22Rv1 (cell line): ENCODE data around the gene TRIM29.

Experiments
- CTCF ChIP-seq: fragments of 450-650 bp; IDR thresholded peaks from 2 replicates; pipeline ENCODE4 v1.5.1; 2017; ENCODE audit warnings: mild to moderate bottlenecking
- ZFX ChIP-seq: fragments of 450-650 bp; IDR thresholded peaks from 2 replicates; pipeline ENCODE4 v1.6.1; 2017; ENCODE audit warnings: antibody characterized with exemption, borderline replicate concordance

DNA sequence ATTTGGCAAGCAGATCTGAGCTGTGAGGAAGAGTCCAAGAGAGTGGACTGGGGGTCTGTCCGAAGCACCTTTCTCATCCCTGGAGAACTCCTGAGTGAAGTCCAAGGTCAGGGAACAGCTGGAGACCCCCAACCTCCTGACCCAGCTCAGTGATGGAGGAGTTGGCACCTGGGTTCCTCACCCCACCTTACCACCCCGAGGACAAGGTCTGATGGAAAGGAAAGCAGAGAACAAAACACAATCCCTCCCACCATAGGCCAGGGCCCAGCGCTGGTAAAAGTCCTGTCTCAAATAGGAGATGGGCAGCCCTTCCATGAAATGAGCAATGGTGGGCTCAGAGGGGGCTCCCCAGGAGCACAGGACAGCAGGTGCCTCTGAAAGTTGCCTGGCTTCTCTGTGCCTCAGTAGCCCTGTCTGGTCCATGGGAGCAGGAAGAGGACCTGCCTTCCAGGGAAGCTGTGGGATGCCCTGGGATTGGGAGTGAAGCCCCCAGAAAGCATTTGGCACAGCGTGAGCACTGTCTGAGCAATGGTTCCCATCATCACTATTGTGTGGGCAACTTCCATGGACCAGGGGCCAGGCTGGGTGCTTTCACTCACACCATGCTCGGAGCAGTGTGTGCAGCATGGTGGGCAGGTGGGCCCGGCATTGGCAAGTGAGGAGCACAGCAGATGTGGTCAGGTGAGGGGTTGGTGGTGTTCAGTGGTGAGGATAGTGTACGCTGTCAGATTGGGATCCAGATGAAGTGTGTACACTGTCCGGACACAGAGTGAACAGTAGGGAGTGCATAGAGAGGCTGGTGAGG lies 7.5 kb downstream of the TRIM29 start:
- TF ChIP-seq CTCF: no peak
- TF ChIP-seq ZFX: no peak
